COR-L47 (cell line): ENCODE data around the gene ALG9.
A peak's percentile ranks its signal among the peaks of the same experiment; 100 is the strongest.
"Not testable (repeated sequence)": the region's sequence is repeated elsewhere in the genome, so short reads cannot be mapped to it uniquely, and the experiment has no call there.

Source experiments
- DNase-seq: peaks from one replicate; lab custom pipeline; 2025; lab: John Stamatoyannopoulos, UW

ALG9 gene

GRCh38 chr11:111795334-111795985 lies 75.9 kb downstream of the ALG9 start:
- DNase-seq = no peak

- DNase-seq = no peak
Observed at GRCh38 chr11:111793863-111794262, 77.5 kb downstream of the ALG9 start.

GRCh38 chr11:111792955-111793500 lies 78.4 kb downstream of the ALG9 start:
- no peak for DNase-seq

- no peak for DNase-seq
Observed at GRCh38 chr11:111792314-111792713, 79.1 kb downstream of the ALG9 start.

- DNase-seq = no peak
Observed at GRCh38 chr11:111788464-111788863, 82.9 kb downstream of the ALG9 start.

GRCh38 chr11:111788051-111788450 lies 83.3 kb downstream of the ALG9 start:
- no peak for DNase-seq

- no peak for DNase-seq
Observed at GRCh38 chr11:111785886-111786412, 85.4 kb downstream of the ALG9 start.

- DNase-seq = no peak
Observed at GRCh38 chr11:111785076-111785475, 86.3 kb downstream of the ALG9 start.

- DNase-seq = not testable (repeated sequence)
Observed at GRCh38 chr11:111784311-111784710, 87.1 kb downstream of the ALG9 start.

- DNase-seq = no peak
Observed at GRCh38 chr11:111782109-111782741, 89.2 kb downstream of the ALG9 start.

GRCh38 chr11:111779118-111779517 lies 92.3 kb downstream of the ALG9 start:
- no peak for DNase-seq

GRCh38 chr11:111778047-111778558 lies 93.3 kb downstream of the ALG9 start:
- DNase-seq = no peak

- DNase-seq = peak; percentile 54
Observed at GRCh38 chr11:111777094-111778046, 94.0 kb downstream of the ALG9 start.

- DNase-seq = no peak
Observed at GRCh38 chr11:111776398-111777093, 94.8 kb downstream of the ALG9 start.

- no peak for DNase-seq
Observed at GRCh38 chr11:111774955-111775710, 96.2 kb downstream of the ALG9 start.

GRCh38 chr11:111772535-111772934 lies 98.8 kb downstream of the ALG9 start:
- no peak for DNase-seq

- DNase-seq = not testable (repeated sequence)
Observed at GRCh38 chr11:111771205-111771604, 100.2 kb downstream of the ALG9 start.

- DNase-seq = peak; percentile 11
Observed at GRCh38 chr11:111770581-111771134, 100.7 kb downstream of the ALG9 start.

GRCh38 chr11:111766834-111767142 lies 104.6 kb downstream of the ALG9 start:
- no peak for DNase-seq
